Measurements from ENCODE around the gene CD84.

DNA sequence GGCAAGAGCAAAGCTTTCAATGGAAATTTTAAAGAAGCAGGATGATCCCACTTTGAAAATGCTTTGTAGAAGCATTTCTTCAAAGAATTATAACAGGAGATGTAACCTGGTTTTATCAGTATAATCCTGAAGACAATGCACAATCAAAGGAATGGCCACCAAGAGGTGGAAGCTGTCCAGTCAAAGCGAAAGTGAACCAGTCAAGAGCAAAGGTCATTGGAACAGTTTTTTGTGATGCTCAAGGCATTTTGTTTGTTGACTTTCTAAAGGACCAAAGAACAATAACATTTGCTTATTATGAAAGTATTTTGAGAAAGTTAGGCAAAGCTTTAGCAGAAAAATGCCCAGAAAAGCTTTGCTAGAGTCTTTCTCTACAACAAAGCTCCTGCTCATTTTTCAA is 5.5 kb upstream of the CD84 start:
- TF ChIP-seq, protein P1, sequence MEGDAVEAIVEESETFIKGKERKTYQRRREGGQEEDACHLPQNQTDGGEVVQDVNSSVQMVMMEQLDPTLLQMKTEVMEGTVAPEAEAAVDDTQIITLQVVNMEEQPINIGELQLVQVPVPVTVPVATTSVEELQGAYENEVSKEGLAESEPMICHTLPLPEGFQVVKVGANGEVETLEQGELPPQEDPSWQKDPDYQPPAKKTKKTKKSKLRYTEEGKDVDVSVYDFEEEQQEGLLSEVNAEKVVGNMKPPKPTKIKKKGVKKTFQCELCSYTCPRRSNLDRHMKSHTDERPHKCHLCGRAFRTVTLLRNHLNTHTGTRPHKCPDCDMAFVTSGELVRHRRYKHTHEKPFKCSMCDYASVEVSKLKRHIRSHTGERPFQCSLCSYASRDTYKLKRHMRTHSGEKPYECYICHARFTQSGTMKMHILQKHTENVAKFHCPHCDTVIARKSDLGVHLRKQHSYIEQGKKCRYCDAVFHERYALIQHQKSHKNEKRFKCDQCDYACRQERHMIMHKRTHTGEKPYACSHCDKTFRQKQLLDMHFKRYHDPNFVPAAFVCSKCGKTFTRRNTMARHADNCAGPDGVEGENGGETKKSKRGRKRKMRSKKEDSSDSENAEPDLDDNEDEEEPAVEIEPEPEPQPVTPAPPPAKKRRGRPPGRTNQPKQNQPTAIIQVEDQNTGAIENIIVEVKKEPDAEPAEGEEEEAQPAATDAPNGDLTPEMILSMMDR (IDR thresholded peaks at IDR 0.05; ENCODE audit: insufficient read depth, low read length), result no peak
- TF ChIP-seq POLR2AphosphoS5 (IDR thresholded peaks at IDR 0.05; ENCODE audit: low read depth), result no peak
